Activated naive CD4-positive, alpha-beta T cell treated with Interleukin-2 at 50 U/mL for 16 hours (primary cell): ENCODE data around the gene CDRT15L2.
"Not testable (repeated sequence)": the region's sequence is repeated elsewhere in the genome, so short reads cannot be mapped to it uniquely, and the experiment has no call there.

ENCODE experiments used
- DNase-seq: peaks from one replicate; pipeline ENCODE4 v3.0.0-alpha.2; 2020

The CDRT15L2 gene

GRCh38 chr17:20579424-20579823 lies at the start of gene CDRT15L2:
Gene CDRT15L2, plus strand, starts transcription at chr17:20579724. Its CDS starts 20 bp downstream, at chr17:20579744.
- not testable (repeated sequence) for DNase-seq

GRCh38 chr17:20530104-20530503 lies 49.4 kb upstream of the CDRT15L2 start:
- DNase-seq, result not testable (repeated sequence)

- not testable (repeated sequence) for DNase-seq
Observed at GRCh38 chr17:20532544-20533090, 46.9 kb upstream of the CDRT15L2 start.

GRCh38 chr17:20533206-20533605 lies 46.3 kb upstream of the CDRT15L2 start:
- DNase-seq, result not testable (repeated sequence)

GRCh38 chr17:20534711-20535550 lies 44.6 kb upstream of the CDRT15L2 start:
- DNase-seq, result not testable (repeated sequence)

GRCh38 chr17:20540414-20540813 lies 39.1 kb upstream of the CDRT15L2 start:
- DNase-seq, result not testable (repeated sequence)

GRCh38 chr17:20540865-20541264 lies 38.7 kb upstream of the CDRT15L2 start:
- not testable (repeated sequence) for DNase-seq

GRCh38 chr17:20541853-20542546 lies 37.5 kb upstream of the CDRT15L2 start:
- not testable (repeated sequence) for DNase-seq

- DNase-seq, result not testable (repeated sequence)
Observed at GRCh38 chr17:20547923-20548322, 31.6 kb upstream of the CDRT15L2 start.

- not testable (repeated sequence) for DNase-seq
Observed at GRCh38 chr17:20552920-20553319, 26.6 kb upstream of the CDRT15L2 start.

GRCh38 chr17:20554728-20555127 lies 24.8 kb upstream of the CDRT15L2 start:
- not testable (repeated sequence) for DNase-seq

- not testable (repeated sequence) for DNase-seq
Observed at GRCh38 chr17:20555135-20556010, 24.2 kb upstream of the CDRT15L2 start.

GRCh38 chr17:20558096-20558495 lies 21.4 kb upstream of the CDRT15L2 start:
- DNase-seq, result not testable (repeated sequence)

GRCh38 chr17:20559018-20559417 lies 20.5 kb upstream of the CDRT15L2 start:
- not testable (repeated sequence) for DNase-seq

GRCh38 chr17:20562587-20562986 lies 16.9 kb upstream of the CDRT15L2 start:
- no peak for DNase-seq

- not testable (repeated sequence) for DNase-seq
Observed at GRCh38 chr17:20565245-20565644, 14.3 kb upstream of the CDRT15L2 start.

- DNase-seq, result no peak
Observed at GRCh38 chr17:20565711-20566110, 13.8 kb upstream of the CDRT15L2 start.

- not testable (repeated sequence) for DNase-seq
Observed at GRCh38 chr17:20566736-20567135, 12.8 kb upstream of the CDRT15L2 start.

GRCh38 chr17:20567421-20567820 lies 12.1 kb upstream of the CDRT15L2 start:
- DNase-seq, result not testable (repeated sequence)

GRCh38 chr17:20568604-20569003 lies 10.9 kb upstream of the CDRT15L2 start:
- DNase-seq, result not testable (repeated sequence)

GRCh38 chr17:20571653-20572052 lies 7.9 kb upstream of the CDRT15L2 start:
- DNase-seq, result not testable (repeated sequence)

- DNase-seq, result not testable (repeated sequence)
Observed at GRCh38 chr17:20573216-20573615, 6.3 kb upstream of the CDRT15L2 start.
